Superior temporal gyrus (tissue), 1 donor: ENCODE data around the gene SLC7A10.
"Not testable (repeated sequence)": the region's sequence is repeated elsewhere in the genome, so short reads cannot be mapped to it uniquely, and the experiment has no call there.

Source experiments
- DNase-seq: peaks from one replicate; pipeline ENCODE4 v3.0.0-alpha.2; 2016; ENCODE audit errors: extremely low spot score

Gene SLC7A10

DNA sequence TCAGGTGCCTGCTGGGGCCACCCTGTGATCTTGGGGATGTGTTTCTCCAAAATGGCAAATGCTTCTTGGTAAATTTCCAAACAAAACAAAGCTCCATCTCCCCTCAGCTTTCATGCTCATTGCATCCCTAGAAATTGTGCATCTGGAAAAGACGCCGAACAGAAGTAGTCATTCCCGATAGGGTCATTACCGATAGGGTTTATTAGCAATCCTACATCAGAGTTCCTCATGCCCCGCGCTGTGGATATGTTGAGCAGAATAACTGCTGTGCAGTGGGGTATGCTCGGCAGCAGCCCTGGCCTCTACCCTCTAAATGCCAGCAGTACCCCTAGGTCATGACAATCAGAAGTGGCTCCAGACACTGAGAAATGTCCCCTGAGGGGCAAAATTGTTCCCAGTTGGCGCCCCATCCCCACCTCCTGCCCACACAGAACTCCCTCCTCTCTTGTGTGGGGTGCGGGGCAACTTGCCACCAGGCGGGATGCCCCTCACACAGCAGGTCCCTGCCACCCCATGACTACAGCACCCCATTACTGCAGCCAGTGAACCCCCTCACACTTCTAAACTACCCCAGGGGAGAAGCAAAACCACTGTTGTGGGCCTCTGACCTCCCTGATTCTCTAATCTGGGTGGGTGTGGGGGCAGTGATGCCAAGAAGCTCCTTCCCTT, 13.0 kb upstream of the SLC7A10 start:
- no peak for DNase-seq

DNA sequence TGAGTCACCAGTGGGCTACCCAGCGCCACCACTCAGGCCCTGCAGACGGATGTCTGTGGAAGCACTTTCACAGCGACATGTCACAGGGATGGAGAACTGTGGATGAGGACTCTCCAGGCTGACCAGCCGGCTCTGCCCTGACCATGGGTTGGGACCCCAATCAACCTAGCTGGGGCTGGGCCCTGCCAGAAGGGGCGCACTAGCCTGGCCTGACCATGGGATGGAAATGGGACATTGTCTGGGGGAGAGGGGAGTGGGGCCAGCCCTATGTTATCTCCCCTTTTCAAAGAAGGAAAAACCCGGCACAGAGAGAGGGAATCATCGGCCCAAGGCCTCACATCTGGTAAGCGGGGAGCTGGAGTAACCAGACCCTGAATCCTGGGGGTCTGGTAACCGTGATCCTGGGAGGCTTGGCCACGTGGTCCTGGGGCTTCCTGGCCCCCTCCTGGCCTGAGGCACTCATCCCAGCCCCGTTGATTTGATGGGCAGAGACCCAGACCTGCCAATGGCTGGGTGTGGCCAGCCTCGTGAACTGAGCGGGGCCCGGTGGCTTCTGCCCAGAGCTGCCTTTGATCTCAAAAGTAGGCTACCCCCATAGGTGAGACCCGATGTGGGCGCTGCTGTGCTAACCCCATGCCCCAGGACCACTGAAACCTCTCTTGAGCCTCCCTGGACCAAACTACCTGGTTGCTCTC, 11.2 kb upstream of the SLC7A10 start:
- DNase-seq: no peak

DNA sequence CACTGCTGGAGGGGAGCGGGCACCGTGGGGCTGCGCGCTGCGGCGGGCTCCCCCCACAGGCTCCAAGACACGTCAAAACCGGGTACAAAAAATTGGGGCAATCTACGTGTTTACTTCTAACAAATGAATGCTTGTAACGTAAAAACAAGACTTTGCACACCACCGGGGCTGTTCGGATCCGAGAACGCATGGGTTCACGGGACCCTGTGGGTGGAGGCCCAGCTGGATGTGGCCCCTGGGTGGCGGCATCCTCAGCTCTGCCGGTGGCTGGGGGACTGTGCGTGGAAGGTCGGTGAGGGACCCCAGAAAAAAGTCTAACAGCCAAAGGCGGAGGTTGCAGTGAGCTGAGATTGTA, 10.3 kb upstream of the SLC7A10 start:
- no peak for DNase-seq

DNA sequence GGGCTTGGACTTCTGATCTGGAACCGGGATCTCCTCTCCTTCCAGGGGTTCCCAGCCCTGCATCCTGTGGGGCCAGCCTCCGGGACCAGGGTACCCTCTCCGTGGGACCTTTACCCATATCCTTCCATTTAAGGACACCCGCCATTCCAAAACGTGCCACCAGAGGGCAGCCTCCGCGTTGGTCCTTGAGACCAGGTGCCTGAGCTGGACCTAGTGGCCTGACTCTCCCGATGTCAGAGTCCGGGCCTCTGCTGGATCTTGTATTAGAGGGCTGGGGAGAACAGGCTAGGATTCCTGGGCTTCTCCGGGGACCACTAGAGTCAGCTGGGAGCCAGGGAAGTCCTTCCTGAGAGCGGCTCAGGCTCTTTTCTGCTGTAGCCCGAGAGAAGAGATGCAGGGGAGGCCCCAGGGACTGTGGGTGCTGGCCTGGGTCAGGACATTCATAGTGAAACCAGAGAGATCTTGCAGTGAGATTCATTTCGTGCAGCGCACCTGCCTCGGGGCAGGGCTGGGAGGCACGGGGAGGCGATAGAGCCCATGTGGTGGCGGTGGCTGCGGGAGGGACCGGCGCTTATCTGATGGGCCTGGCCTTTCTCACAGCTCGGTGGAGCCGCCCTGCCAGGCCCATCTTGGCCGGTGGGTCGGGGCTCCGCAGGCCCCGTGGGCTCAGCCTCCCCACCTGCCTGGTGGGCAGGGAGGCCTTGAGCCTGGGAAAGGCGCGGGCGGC, 9.8 kb upstream of the SLC7A10 start:
- DNase-seq: peak; percentile 90

DNA sequence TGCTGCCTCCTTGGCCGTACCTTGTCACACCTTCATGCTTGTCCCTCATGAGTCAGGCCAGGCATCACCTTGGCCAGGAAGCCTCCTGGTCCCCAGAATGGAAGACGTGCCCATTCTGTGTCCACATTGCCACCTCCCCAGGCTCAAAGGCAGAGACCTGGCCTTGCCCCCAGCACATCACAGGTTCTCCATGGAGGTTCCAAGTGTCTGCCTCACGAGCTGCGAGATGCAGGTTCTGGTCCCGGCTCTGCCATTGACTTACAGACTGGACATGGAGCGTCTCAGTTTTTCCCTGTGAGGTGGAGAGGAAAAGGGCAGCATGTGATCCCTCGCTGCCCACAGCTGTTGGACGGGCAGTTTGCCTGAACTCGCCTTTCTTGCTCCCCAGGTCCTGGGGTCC, 9.1 kb upstream of the SLC7A10 start:
- no peak for DNase-seq

DNA sequence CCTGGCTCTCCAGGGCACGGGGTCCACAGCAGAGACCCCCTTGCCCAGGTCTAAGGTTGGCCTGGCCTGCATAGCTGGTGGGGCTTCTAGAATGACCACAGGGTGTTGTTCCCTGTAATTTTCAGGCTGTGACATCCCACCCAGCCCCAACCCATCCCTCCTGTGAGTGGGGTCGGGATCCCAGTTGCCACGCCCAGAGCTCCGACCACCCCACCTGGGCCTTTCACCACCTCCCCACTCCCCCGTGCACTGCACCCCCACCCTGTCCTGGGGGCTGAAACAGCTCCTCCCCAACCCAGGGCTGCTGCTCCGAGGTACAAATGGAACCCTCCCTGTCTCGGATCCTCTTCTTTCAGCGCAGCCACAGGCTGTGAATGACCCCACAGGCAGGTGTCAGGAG, 8.4 kb upstream of the SLC7A10 start:
- no peak for DNase-seq

DNA sequence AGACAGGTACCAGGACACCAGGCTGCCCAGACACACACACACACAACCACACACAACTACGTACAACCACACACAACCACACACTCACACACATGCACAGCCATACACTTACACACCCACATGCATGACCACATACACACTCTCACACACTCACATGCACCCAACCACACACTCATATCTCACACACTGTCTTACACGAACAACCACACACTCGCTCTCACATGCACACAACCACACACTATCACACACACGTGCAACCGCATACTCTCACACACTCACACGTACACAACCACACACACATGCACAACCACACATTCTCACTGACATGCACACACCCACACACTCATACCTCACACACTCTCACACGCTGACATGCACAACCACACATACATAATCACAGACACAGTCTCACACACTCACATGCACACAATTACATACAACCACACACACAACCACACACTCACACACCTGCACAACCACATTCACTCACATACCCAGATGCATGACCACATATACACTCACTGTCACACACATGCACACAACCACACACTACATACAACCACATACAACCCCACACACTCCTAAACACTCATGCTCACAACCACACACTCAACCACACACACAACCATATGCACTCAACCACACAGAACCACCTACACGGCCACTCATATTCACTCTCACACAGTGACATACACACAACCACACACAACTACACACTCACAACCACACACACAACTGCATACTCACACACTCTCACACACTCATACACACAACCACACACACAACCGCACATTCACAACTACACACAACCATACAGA, 7.6 kb upstream of the SLC7A10 start:
- DNase-seq: no peak

DNA sequence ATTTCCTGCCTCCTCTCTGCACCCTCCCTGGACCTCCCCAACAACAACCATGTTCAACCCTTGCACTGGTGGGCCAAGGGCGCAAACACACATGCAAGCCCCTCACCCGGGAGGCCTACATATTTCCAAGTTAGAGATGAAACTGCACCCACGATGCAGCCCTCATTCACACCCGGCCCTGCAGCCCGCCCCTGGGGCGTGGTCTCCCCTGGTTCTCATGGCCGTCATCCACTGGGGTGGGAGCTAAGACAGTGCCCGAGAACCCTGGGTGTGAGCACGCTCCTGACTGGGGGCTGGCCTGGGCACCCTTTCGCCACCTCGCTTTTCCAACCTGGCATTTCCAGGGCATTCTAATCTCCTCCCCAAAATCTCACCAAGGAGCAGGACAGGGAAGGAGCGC, 7.0 kb upstream of the SLC7A10 start:
- DNase-seq: no peak

DNA sequence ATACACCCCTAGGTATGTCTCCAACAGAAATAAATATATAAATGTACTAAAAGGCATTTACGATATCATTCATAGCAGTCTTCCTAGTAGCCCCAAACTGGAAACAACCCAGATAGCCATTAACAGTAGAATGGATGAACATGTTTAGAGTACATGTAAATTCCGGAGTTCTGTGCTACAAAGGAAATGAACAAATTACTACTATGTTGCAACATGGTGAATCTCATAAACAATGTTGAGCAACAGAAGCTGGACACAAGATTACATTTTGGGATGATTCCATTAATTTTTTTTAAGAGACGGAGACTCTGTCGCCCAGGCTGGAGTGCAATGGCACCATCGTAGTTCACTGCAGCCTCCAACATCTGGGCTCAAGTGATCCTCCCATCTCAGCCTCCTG, 5.9 kb upstream of the SLC7A10 start:
- DNase-seq: no peak

DNA sequence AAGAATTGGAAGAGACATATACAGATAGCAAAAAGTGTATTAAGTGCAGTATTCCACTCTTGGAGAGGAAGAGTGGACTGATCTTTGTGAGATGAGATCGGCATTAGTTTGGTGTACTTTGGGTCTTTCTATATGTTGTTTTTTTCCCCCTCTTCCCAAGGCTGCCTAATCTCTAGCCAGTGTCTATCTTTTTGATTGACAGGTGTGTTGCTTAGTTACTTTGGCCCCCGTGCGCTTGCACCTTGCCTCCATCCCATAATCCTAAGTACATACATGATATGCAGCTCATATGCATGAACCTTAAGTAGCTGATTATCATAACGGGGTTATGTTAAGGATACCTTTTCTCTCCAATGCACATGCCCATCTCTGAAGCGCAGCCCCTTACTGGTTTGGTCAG, 4.3 kb upstream of the SLC7A10 start:
- no peak for DNase-seq

DNA sequence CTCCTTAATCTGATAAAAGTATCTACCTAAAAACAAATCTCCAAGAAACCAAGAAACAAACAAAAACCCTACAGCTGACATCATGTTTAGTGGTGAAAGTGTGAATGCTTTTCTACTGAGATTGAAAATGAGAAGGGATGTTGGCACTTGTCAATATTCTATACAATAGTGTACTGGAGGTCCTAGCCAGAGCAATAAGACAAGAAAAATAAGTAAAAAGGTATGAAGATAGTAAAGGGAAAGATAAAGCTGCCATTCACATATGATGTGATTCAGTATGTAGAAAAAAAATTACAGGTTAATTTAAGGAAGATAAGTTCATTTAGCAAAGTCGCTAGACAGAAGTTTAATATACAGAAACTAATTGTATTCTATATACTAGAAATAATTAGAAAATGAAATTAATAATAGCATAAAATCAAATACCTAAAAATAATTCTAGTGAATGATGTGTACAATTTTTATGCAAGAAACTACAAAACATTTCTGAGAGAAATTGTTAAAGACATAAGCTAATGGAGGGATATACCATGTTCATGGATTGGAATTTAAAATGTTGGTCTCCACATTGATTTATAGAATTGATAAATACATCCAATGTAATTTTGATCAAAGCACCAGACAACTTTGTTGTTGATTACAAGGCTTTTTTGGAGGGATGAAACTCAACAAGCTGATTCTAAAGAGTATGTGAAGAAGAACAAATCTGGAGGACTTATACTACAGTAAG, 2.4 kb upstream of the SLC7A10 start:
- DNase-seq: no peak

DNA sequence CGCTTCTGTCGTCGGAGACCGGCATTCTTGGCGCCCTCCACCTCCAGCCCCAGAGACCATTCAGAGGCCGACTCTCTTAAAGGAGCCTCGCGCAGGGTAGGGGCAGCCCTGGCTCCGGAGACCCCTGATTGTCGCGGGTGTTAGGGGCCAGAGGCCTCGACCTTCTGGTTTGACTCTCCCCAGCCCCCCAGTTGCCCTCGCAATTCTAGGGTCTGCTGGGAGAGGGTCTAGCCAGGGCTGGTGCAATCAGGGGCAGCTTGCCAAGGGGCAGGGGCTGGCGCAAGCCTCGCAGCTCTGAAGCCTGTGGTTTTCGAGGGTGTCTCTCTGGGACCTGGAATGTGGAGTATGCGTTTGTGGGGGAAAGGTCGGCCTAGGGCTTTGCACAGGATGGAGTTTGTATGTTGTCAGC, 1.6 kb upstream of the SLC7A10 start:
- DNase-seq: no peak

DNA sequence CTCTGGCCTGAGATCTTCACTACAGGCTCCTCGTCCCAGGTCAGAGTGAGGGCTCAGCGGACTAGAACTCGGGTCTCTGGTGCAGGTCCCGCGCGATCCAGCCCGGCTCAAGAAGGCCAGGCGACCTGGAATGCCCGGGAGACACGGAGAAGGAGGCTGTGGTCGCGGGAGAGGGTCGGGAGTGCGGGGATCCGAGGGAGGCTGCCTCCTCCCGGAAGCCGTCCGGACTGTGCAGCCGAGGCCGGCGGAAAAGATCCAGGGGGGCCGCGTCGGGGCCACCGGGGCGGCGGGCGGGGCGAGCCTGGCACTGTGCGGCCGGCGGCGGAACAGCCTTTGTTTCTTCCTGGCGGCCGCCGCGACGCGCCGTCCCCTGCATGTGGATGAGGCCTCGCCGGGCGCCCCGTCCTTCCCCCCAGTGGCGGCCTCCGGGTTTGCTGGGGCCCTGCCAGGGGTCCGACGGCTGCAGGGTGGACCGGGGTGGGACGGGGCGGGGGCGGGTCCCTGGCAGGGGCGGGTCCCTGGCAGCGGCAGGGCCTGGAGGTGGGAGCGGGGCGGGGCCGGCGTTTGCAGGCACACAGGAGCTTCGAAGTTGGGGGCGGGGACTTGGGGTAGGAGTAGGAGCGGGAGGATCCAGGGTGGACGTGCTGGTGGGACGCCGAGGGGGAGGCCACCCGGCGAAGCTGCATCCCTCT, 1.0 kb upstream of the SLC7A10 start:
- DNase-seq: no peak

DNA sequence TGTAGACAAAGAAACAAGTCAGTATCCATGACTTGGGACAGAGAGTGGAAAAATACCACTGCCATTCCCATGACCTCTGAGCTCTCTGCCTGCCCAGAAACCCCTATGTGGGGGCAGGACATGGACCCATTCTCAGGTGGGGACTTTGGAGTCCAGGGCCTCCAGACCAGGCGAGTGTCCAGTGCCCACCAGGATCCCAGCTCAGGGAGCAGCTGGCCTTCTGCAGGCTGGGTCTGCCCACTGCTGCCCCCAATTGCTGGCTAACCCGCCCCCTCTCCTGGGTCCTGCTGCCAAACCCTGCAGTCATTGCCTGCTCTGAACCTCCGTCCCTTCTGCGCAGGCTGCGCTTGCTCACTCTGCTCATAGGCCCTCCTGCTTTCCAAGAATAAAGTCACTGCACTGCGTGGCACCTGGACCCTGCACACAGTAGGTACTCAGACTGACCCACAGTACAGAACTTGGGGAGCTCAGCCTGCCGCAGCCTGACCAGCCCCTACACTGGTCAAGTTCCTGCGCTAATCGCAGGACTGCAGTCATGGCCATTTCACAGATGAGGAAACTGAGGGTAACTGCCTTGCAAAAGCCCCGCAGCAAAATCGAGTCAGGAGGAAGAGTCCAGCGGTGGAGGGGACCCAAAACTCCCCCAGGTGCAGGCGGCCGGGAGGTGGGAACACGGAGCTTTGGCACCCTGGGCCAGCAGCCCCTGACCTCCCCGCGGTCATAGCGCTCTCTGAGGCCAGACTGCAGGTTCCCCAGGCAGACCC, 774 bp downstream of the SLC7A10 start:
- DNase-seq: no peak

DNA sequence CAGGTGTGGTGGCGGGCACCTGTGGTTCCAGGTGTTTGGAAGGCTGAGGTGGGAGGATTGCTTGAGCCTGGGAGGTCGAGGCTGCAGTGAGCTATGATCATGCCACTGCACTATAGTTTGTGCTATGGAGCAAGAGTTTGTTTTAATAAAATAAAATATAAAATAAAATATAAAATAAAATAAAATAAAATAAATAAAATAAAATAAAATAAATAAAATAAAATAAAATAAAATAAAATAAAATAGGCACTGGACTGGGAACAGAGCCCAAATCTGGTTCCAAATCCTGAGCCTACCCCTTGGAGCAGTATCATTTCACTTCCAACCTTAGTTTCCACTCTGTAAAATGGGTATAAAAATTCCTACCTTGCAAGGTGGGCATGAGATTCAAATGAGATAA, 3.4 kb downstream of the SLC7A10 start:
- DNase-seq: not testable (repeated sequence)

DNA sequence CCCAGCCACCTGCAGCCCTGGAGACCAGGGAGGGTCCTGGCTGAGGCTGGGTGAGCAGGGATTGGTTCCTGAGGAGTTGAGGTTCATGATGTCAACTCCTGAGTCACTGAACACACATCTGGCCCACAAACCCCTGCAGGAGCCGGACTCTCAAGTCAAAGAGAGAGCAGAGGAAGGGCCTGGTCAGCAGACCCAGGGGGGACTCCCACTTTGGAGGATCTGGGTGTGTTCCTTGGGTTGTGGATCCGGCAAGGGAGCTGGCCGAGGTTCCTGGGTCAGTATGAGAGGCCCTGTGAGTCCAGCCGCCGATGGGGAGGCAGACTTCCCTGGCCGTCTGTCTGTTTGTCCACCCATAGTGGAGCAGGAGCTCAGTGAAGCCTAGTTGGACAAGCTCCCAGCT, 4.0 kb downstream of the SLC7A10 start:
- no peak for DNase-seq

DNA sequence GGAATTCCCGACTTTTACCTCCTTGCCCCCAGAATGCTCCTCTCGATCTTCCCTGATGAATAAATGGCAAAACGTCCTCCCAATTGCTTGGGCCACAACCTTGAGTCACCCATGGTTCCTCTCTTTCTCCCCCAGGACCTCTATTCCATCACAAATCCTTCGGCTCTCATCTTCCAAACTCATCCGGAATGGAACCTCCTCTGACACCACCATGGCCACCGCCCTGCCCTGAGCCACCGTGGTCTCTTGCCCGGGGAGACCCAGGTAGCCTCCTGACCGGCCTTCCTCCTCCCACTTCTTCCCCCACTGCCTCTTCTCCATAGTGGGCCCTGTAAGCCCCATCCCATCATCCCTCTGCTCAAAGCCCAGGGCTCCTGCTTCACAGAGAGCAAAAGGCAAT, 4.9 kb downstream of the SLC7A10 start:
- no peak for DNase-seq

DNA sequence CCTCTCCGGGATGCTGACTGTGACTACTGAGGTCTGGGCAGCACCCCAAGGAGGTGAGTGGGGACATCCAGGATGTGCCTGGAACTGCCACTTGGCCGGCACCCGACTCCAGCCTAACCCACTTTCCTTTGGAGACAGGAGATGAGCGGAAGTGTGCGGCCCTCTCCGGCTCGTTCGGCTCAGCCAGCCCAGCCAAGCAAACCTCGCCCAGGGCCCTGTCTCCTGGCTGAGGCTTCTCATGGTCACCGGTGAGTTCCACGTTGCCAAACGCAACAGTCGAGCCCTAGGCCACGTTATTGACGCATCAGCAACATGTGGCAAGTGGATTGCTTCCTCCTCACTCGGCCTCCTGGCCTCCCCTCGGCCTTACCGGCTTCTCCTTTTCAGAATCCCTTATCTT, 5.5 kb downstream of the SLC7A10 start:
- DNase-seq: no peak

DNA sequence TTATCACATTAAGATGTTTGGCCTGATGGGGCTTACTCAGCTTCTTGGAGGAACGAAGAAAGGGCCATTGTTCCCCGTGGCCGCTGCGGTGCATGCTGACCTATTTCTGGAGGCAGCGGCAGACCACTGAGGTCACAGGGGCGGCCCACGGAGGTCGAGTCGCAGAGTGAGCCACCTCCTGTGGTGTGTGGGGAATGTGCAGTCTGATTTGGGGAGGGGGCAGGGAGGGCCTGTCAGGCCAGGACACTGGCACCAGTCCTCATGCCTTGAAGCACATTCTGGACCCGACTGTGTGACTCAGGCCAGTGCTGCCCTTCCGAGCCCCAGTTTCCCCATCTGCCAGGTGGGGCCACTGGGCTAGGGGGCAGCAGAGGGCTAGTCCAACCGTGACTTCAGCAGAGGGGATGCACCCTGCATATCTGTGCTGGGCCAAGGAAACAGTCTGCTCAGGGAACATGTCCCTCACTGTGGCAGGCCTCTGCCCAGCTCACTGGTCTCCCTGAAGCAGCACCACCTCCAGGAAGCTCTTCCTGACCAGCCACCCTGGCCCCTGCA, 6.3 kb downstream of the SLC7A10 start:
- no peak for DNase-seq

DNA sequence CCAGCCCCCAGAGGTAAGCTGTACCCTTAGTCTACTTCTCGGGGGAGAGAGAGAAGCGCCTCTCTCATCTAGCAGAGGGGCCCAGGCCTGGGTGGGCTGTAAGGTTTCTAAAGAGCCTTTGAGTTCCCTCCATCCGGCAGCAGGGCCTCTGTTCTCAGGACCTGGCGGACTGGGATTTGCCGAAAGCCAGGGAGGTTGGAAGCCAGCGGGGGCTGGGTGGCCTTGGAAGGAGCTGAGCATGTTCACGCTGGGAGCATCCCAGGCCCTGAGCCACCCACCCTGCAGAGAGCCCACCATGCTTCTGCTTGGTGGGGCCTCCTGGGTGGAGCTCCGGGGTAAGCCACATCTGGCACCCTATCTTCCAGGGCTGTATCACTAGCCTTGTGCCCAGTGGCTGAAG, 7.8 kb downstream of the SLC7A10 start:
- no peak for DNase-seq
